Hepatocyte (in vitro differentiated cells): ENCODE data around the gene SUPT3H.

Source experiments
- CTCF ChIP-seq: fragments of 200-600 bp; sonication (generic); IDR thresholded peaks from 2 replicates; pipeline ENCODE4 v1.5.1; 2016; ENCODE audit warnings: antibody characterized with exemption, mild to moderate bottlenecking; ENCODE audit not compliant: poor library complexity
- EZH2 ChIP-seq: fragments of 200-600 bp; sonication (generic); IDR thresholded peaks from 2 replicates; pipeline ENCODE4 v1.6.1; 2016; ENCODE audit warnings: antibody characterized with exemption, mild to moderate bottlenecking, borderline replicate concordance
- EZH2phosphoT487 ChIP-seq: fragments of 200-600 bp; sonication (generic); IDR thresholded peaks from one replicate; pipeline ENCODE4 v1.6.1; 2018; ENCODE audit warnings: antibody characterized with exemption, mild to moderate bottlenecking, low read depth, moderate library complexity; ENCODE audit not compliant: unreplicated experiment, severe bottlenecking

GRCh38 chr6:44797746-44798145 lies 580.0 kb downstream of the SUPT3H start:
- TF ChIP-seq CTCF (no peak), EZH2 (no peak), EZH2phosphoT487 (no peak)
